ENCODE data around the gene CHRND.

The CHRND gene

DNA sequence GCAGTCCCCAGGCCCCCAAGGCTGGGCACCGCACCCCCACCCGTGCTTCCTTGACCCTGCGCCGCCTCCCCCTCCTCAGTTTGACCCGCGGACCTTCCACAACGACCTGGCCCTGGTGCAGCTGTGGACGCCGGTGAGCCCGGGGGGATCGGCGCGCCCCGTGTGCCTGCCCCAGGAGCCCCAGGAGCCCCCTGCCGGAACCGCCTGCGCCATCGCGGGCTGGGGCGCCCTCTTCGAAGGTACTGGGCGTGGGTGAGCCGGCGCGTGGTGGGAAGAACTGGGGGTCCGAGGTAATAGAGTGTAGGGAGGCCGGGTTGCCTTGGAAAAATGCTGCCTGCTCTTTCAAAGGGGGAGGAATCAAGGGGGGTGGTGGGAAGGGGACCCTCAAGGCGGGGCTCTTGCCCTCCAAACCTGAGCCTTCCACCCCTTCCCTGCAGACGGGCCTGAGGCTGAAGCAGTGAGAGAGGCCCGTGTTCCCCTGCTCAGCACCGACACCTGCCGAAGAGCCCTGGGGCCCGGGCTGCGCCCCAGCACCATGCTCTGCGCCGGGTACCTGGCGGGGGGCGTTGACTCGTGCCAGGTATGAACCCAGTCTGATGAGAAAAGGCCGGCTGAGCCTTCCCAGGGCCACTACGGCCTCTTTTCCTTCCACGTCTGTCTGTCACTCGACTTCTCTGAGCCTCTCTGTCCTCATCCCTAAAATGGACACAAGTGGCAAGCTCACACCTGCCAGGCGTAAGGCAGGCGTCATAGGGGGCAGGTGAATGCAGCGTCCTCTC, 3.1 kb upstream of the CHRND start:
- ChIA-PET POLR2A (interaction anchor here (0.6 kb wide), 1 partner anchor 788 kb away, joined by 5 read pairs; no protein-coding TSS in a partner anchor), CTCF (interaction anchor here (0.6 to 4.9 kb wide), 17 partner anchors 10 to 1464 kb away, joined by 3 to 77 read pairs (median 3); no protein-coding TSS in a partner anchor)
- Histone ChIP-seq H3K4me1 (ENCODE audit: control insufficient read depth, insufficient read depth, low read length) (no peaks in the 10 kb centered on the region; the same call in 1 of the 2 replicates), H3K27ac (ENCODE audit: extremely low read depth, low read depth, low read length) (no peak overlapping the region), H3K9me3 (ENCODE audit: control insufficient read depth, insufficient read depth, low read depth, low read length) (no peaks in the 10 kb centered on the region), H3K36me3 (ENCODE audit: control insufficient read depth in 2 of 2, insufficient read depth in 1 of 2, low read length in 2 of 2) (no peaks in the 10 kb centered on the region), H3K4me3 (ENCODE audit: low read depth, low read length) (no peak overlapping the region; the same call in 1 of the 2 replicates)
- TF ChIP-seq, protein P1, sequence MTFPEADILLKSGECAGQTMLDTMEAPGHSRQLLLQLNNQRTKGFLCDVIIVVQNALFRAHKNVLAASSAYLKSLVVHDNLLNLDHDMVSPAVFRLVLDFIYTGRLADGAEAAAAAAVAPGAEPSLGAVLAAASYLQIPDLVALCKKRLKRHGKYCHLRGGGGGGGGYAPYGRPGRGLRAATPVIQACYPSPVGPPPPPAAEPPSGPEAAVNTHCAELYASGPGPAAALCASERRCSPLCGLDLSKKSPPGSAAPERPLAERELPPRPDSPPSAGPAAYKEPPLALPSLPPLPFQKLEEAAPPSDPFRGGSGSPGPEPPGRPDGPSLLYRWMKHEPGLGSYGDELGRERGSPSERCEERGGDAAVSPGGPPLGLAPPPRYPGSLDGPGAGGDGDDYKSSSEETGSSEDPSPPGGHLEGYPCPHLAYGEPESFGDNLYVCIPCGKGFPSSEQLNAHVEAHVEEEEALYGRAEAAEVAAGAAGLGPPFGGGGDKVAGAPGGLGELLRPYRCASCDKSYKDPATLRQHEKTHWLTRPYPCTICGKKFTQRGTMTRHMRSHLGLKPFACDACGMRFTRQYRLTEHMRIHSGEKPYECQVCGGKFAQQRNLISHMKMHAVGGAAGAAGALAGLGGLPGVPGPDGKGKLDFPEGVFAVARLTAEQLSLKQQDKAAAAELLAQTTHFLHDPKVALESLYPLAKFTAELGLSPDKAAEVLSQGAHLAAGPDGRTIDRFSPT (tag by site-specific recombination; IDR thresholded peaks at IDR 0.05): peak; percentile 3
- TF ChIP-seq MZF1 (tag by site-specific recombination; IDR thresholded peaks at IDR 0.05; ENCODE audit: borderline replicate concordance): no peak

DNA sequence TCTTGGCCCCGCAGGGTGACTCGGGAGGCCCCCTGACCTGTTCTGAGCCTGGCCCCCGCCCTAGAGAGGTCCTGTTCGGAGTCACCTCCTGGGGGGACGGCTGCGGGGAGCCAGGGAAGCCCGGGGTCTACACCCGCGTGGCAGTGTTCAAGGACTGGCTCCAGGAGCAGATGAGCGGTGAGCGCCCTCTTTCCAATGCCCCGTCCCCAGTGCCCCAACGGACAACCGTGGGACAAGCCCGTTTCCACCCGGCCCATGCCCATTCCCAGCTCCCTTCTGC, 2.6 kb upstream of the CHRND start:
- H3K36me3 ChIP-seq (ENCODE audit: control insufficient read depth in 2 of 2, insufficient read depth in 1 of 2, low read length in 2 of 2): no peaks in the 10 kb centered on the region
- TF ChIP-seq TSHZ1 (tag by site-specific recombination; IDR thresholded peaks at IDR 0.05; ENCODE audit: borderline replicate concordance) (no peak), ZNF404 (tag by site-specific recombination; IDR thresholded peaks at IDR 0.05) (no peak)
- POLR2A ChIA-PET: no interaction called here
- no peak overlapping the region; the same call in none of the 2 replicates for H3K4me3 ChIP-seq (ENCODE audit: low read depth, low read length)
- no peaks in the 10 kb centered on the region for H3K9me3 ChIP-seq (ENCODE audit: control insufficient read depth, insufficient read depth, low read depth, low read length)
- H3K4me1 ChIP-seq (ENCODE audit: control insufficient read depth, insufficient read depth, low read length): no peaks in the 10 kb centered on the region; the same call in 1 of the 2 replicates
- CTCF ChIA-PET: interaction anchor here (0.6 to 4.9 kb wide), 17 partner anchors 8 to 1465 kb away, joined by 3 to 77 read pairs (median 3); partner anchors contain the start of gene ECEL1
- H3K27ac ChIP-seq (ENCODE audit: extremely low read depth, low read depth, low read length): no peak overlapping the region; the same call in 1 of the 2 replicates

- Histone ChIP-seq H3K4me3 (ENCODE audit: low read depth, low read length) (peak overlapping the region; percentile 43), H3K36me3 (ENCODE audit: control insufficient read depth in 2 of 2, insufficient read depth in 1 of 2, low read length in 2 of 2) (no peaks in the 10 kb centered on the region), H3K4me1 (ENCODE audit: control insufficient read depth, insufficient read depth, low read length) (no peaks in the 10 kb centered on the region; the same call in 1 of the 2 replicates), H3K9me3 (ENCODE audit: control insufficient read depth, insufficient read depth, low read depth, low read length) (no peaks in the 10 kb centered on the region), H3K27ac (ENCODE audit: extremely low read depth, low read depth, low read length) (peak overlapping the region; percentile 24; the same call in 1 of the 2 replicates)
- POLR2A ChIA-PET: interaction anchor here (0.6 kb wide), 1 partner anchor 26 kb away, joined by 3 read pairs; the partner anchor contains the start of genes EIF4E2 and TIGD1
- CTCF ChIA-PET: interaction anchor here (0.6 to 4.9 kb wide), 24 partner anchors 8 to 1465 kb away, joined by 3 to 77 read pairs (median 3); partner anchors contain the start of gene ECEL1
- TF ChIP-seq HOXD13 (CRISPR knock-in tag; IDR thresholded peaks at IDR 0.05; ENCODE audit: borderline replicate concordance) (no peak), KLF7 (tag by site-specific recombination; IDR thresholded peaks at IDR 0.05; ENCODE audit: borderline replicate concordance) (no peak), CTCF (tag by site-specific recombination; IDR thresholded peaks at IDR 0.05) (peak; percentile 95), ZNF16 (tag by site-specific recombination; IDR thresholded peaks at IDR 0.05; ENCODE audit: low read depth) (no peak), ZBTB8A (tag by site-specific recombination; IDR thresholded peaks at IDR 0.05) (peak; percentile 80), KLF9 (tag by site-specific recombination; IDR thresholded peaks at IDR 0.05; ENCODE audit: low read depth) (no peak), SP2 (tag by site-specific recombination; IDR thresholded peaks at IDR 0.05) (peak; percentile 44), ZNF2 (tag by site-specific recombination; IDR thresholded peaks at IDR 0.05) (peak; percentile 91; the same call in 1 of the 2 replicates)
- TF ChIP-seq, protein P2, sequence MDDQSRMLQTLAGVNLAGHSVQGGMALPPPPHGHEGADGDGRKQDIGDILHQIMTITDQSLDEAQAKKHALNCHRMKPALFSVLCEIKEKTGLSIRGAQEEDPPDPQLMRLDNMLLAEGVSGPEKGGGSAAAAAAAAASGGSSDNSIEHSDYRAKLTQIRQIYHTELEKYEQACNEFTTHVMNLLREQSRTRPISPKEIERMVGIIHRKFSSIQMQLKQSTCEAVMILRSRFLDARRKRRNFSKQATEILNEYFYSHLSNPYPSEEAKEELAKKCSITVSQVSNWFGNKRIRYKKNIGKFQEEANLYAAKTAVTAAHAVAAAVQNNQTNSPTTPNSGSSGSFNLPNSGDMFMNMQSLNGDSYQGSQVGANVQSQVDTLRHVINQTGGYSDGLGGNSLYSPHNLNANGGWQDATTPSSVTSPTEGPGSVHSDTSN (CRISPR knock-in tag; IDR thresholded peaks at IDR 0.05): 0 out of 2 replicates have a peak, but pooled peaks have one; percentile 9
- TF ChIP-seq, protein P3, sequence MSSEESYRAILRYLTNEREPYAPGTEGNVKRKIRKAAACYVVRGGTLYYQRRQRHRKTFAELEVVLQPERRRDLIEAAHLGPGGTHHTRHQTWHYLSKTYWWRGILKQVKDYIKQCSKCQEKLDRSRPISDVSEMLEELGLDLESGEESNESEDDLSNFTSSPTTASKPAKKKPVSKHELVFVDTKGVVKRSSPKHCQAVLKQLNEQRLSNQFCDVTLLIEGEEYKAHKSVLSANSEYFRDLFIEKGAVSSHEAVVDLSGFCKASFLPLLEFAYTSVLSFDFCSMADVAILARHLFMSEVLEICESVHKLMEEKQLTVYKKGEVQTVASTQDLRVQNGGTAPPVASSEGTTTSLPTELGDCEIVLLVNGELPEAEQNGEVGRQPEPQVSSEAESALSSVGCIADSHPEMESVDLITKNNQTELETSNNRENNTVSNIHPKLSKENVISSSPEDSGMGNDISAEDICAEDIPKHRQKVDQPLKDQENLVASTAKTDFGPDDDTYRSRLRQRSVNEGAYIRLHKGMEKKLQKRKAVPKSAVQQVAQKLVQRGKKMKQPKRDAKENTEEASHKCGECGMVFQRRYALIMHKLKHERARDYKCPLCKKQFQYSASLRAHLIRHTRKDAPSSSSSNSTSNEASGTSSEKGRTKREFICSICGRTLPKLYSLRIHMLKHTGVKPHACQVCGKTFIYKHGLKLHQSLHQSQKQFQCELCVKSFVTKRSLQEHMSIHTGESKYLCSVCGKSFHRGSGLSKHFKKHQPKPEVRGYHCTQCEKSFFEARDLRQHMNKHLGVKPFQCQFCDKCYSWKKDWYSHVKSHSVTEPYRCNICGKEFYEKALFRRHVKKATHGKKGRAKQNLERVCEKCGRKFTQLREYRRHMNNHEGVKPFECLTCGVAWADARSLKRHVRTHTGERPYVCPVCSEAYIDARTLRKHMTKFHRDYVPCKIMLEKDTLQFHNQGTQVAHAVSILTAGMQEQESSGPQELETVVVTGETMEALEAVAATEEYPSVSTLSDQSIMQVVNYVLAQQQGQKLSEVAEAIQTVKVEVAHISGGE (tag by site-specific recombination; conservative IDR thresholded peaks at IDR 0.05; ENCODE audit: low read depth): peak; percentile 62; the same call in 1 of the 2 replicates
These were observed 2.0 kb upstream of the CHRND start for GRCh38 chr2:232523682-232524597.
